Astrocyte of the cerebellum (primary cell): ENCODE data around the gene SELENOO.

Experiments
- DNase-seq: peaks from one replicate; pipeline ENCODE4 v3.0.0-alpha.2; 2011; ENCODE audit warnings: low read depth
- H3K4me3 ChIP-seq: 2 replicates; pipeline ENCODE4 v1.5.1; 2011; ENCODE audit warnings: mild to moderate bottlenecking, low read depth, low read length, moderate library complexity
- in situ Hi-C: cut with HindIII; loops from 2 replicates; pipeline ENCODE4 v1.10.0; 2017; ENCODE audit warnings: low sequenced_read_pairs
- TF ChIP-seq, protein P1 (sequence below): IDR thresholded peaks from 2 replicates; pipeline ENCODE4 v1.5.1; 2012; ENCODE audit warnings: low read length, low read depth, moderate library complexity, mild to moderate bottlenecking; ENCODE audit errors: missing control alignments

The SELENOO gene

GRCh38 chr22:50178871-50179869, 21.6 kb upstream of the SELENOO start:
- no peak for DNase-seq
- TF ChIP-seq, protein P1, sequence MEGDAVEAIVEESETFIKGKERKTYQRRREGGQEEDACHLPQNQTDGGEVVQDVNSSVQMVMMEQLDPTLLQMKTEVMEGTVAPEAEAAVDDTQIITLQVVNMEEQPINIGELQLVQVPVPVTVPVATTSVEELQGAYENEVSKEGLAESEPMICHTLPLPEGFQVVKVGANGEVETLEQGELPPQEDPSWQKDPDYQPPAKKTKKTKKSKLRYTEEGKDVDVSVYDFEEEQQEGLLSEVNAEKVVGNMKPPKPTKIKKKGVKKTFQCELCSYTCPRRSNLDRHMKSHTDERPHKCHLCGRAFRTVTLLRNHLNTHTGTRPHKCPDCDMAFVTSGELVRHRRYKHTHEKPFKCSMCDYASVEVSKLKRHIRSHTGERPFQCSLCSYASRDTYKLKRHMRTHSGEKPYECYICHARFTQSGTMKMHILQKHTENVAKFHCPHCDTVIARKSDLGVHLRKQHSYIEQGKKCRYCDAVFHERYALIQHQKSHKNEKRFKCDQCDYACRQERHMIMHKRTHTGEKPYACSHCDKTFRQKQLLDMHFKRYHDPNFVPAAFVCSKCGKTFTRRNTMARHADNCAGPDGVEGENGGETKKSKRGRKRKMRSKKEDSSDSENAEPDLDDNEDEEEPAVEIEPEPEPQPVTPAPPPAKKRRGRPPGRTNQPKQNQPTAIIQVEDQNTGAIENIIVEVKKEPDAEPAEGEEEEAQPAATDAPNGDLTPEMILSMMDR = no peak
- in situ Hi-C loops = no loop called here
- no peak overlapping the region for H3K4me3 ChIP-seq

DNA sequence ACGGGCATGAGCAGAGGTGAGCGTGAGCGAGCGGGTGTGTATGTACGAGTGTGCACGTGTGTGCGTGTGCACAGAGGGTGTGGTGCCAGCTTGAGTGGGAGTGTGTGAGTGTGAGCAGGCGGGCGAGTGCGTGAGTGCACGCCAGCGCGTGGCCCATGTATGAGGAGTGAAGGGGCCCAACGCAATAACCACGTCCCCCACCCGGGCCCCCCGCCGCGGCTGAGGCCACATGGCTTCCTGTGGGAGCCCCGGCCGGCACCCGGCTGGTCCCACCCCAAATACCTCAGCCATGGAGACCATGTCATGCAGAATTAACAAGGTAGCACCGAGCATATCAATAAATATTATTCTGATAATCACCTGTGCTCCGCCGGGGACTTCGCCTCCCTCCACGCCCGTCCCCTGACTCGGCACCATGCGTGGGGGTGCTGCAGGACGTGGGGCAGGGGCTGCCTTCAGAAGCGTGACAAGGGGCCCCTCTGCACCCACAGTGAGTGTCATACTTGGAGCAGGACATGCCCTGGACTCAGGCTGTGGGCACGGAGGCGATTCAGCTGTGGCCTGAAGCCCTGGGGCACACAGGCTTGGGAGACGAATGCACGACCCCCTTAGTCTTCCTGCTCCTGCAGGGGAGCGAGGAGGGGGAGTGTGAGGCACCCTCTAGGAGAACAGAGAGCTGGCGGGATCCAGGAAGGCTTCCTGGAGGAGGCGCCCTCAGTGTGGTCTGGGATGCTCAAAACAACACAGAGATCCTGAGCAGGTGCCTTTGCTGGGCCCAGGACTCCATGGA, 20.7 kb upstream of the SELENOO start:
- no peak for DNase-seq
- TF ChIP-seq, protein P1 = no peak
- no peak overlapping the region for H3K4me3 ChIP-seq
- in situ Hi-C loops = no loop called here

DNA sequence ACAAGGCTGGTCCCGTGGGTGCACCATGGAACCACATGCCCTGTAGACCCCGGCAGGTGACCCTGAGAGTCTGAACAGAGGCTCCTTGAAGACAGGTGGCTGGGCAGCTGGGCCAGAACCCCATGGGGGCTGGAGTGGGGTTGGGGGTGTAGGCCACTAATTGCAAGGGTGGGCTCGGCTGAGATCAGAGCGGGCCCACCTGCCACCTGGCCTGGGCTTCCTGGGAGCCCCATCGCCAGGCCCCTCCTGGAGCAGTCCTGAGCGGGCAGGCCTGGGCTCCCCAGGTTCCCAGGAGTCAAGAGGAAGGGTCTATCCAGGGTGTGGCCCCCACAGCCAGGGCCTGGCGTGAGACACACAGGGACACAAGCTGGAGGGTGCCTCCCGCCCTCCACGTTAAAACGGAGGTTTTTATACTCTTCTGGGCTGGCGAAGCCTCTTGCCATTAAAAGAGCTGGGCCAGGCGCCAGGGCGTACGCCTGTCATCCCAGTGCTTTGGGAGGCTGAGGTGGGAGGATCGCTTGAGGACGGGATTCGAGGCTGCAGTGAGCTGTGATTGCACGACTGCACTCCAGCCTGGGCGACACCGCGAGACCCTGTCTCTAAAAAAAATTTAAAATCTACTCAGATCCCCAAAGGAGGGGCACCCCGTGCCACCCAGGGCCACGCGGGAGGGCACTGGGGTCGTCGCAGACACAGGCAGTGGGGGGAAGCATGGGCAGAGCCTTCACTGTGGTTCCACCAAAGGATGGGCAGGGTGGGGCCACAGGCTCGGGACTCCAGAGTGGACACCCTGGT, 19.9 kb upstream of the SELENOO start:
- TF ChIP-seq, protein P1 = no peak
- DNase-seq = no peak
- H3K4me3 ChIP-seq = no peak overlapping the region
- in situ Hi-C loops = no loop called here

DNA sequence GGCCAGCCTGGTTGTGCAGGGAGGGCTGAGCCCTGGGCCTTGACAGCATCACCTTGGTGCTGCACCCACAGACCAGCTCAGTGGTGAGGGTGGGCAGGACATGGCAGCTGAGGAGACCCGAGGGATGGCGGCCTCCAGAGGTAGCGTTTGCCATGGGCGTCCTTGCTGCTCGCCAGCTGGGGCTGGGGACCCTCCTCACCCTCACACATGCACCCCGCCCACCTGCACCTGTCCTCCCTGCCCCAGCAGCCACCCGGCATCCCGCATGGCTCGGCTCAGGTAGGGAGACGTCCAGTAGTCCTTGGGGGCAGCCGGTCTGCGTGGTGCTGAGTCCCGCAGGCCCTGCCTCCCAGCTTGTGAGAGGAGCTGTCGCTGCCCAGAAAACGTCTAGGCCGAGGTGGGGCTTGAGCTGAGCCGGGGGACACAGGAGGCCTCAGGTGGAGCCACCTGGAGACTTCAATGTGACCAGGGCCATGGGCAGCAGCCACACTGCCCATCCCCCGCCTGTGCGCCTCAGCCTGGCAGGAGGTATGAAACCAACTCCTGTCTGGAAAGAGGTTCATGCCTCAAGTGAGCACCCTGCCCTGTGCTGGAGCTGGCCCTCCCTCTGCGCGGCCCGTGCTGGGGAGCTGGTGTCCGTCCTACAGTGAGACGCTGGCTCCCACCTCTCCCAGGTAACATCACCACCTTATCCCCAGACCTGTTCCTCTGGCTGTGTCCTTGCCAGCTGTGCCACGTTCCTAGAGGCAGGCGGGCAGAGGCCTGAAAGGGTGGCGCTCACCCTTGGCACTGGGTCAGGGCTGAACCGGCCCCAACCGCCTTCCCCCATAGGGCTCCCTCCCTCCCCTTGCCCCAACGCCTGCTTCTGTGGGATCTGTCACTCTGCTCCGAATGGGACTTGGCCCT, 18.4 kb upstream of the SELENOO start:
- in situ Hi-C loops = no loop called here
- TF ChIP-seq, protein P1 = no peak
- no peak for DNase-seq

DNA sequence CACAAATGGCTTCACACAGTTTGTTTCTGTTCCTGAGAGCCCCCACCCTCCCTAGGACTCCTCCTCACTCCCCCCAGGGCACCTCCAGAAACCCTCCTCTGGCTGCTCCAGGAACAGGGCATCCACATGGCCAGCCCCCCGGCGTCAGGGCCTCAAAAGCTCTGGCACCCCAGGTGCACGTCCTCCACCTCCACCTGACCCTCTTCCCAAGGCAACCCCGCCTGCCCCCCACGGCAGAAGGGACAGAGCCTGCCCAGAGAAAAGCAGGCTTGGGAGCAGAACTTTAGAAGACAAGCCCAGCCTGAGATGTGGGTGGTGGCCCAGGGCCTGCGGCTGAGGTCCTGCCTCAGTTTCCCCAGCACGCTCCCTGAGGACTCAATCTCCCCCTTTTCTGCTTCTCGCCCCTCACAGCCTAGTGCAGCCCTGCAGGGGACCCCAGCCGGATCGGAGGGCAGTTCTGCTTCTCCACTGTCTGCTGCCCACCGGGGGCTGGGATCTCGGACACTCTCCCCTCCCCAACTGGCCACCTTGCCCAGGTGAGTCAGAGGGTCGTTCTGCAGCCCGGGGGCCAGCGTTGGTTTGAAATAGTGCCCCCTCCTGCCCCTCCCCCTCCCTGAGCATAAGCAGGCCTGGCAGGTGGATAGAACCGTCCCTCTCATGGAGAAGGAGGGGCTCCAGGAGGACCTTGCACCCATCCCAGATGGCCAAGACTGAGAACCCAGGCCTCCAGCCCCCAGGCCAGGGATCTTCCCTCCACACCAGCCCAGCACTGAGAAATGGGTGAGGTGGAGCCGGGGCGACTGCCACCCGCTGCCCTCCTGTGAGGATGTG, 17.5 kb upstream of the SELENOO start:
- in situ Hi-C loops = no loop called here
- H3K4me3 ChIP-seq = no peak overlapping the region
- no peak for DNase-seq
- TF ChIP-seq, protein P1 = no peak

More for the DNA sequence above, 18.4 kb upstream of the SELENOO start:
- no peak overlapping the region for H3K4me3 ChIP-seq
